Small intestine (tissue), 7 donors: ENCODE measurements around the gene C2CD2. TPM values are rescaled to one million over a fixed set of nuclear protein-coding genes. Genes with fewer than 3 reads are reported as not detected.

Experiments
- DNase-seq, 2 donors: peaks; one replicate each; pipeline versions ENCODE4 v3.0.0 to v3.0.0-alpha.2; 2013
- FAIRE-seq: peaks from 2 replicates; lab custom pipeline; 2012; peaks lifted over from hg19 to GRCh38; lab: Jason Lieb, UNC
- H3K27ac ChIP-seq, 3 donors: one replicate each; pipeline ENCODE4 v1.5.1; 2013; ENCODE audit warnings: low read length in 2 of 3, mild to moderate bottlenecking in 2 of 3, control low read depth in 1 of 3, inconsistent platforms in 1 of 3, low read depth in 1 of 3, moderate library complexity in 1 of 3
- H3K27me3 ChIP-seq, 3 donors: one replicate each; pipeline ENCODE4 v1.6.1; 2013; ENCODE audit warnings: low read length in 3 of 3, inconsistent platforms in 1 of 3; ENCODE audit not compliant: control insufficient read depth in 3 of 3, insufficient read depth in 3 of 3
- H3K36me3 ChIP-seq, 3 donors: one replicate each; pipeline ENCODE4 v1.6.1; 2013; ENCODE audit warnings: low read length in 3 of 3, inconsistent platforms in 1 of 3, low read depth in 1 of 3, mild to moderate bottlenecking in 1 of 3, moderate library complexity in 1 of 3; ENCODE audit not compliant: control insufficient read depth in 3 of 3, insufficient read depth in 2 of 3
- H3K4me1 ChIP-seq, 3 donors: one replicate each; pipeline ENCODE4 v1.6.1; 2013; ENCODE audit warnings: low read length in 2 of 3, inconsistent platforms in 1 of 3, low read depth in 1 of 3, mild to moderate bottlenecking in 1 of 3, moderate library complexity in 1 of 3; ENCODE audit not compliant: control insufficient read depth in 3 of 3, insufficient read depth in 2 of 3
- H3K4me3 ChIP-seq, 3 donors: one replicate each; pipeline ENCODE4 v1.5.1; 2013; ENCODE audit warnings: low read length in 3 of 3, control low read depth in 1 of 3, inconsistent platforms in 1 of 3, low read depth in 1 of 3, mild to moderate bottlenecking in 1 of 3, moderate library complexity in 1 of 3
- H3K9me3 ChIP-seq, 2 donors: one replicate each; pipeline ENCODE4 v1.6.1; 2013; ENCODE audit warnings: low read depth in 1 of 2, low read length in 1 of 2; ENCODE audit not compliant: control insufficient read depth in 2 of 2, insufficient read depth in 1 of 2
- WGBS, 3 donors: extraction: QIAGEN DNeasy Blood & Tissue Kit; methylation state at CpG; one replicate each; pipeline ENCODE4 v1.1.7; 2013; 5-methylcytosine and 5-hydroxymethylcytosine counted together
- polyA plus RNA-seq, 4 donors: library from polyadenylated mRNA; stranded (reverse) in 3 of 4; unstranded in 1 of 4; fragments of 200-250 nt in 3 of 4; fragments of 120-200 nt in 1 of 4; gene quantifications; one replicate each; pipeline versions ENCODE4 v1.2.1 to v1.2.3, GENCODE V29; 2013
- donor health status: healthy with polysubstance abuse.
- donor health status: control.
- donor health status: control.
- donor health status: Bipolar disorder and iron deficiency.
- donor health status: healthy.

Gene C2CD2
- polyA plus RNA-seq, 4 donors = 2.2 to 11.1 (median 6.7) TPM

GRCh38 chr21:41877901-41878830 lies 75.7 kb downstream of the C2CD2 start:
- no peak for FAIRE-seq
- DNase-seq = peak; percentile 22 to 72
- 1 to 2% (median 2%) methylated on average over 37 to 48 of the region's 48 CpGs for WGBS, 3 donors
- H3K27me3 ChIP-seq = no peaks in the 10 kb centered on the region
- H3K4me3 ChIP-seq = peak overlapping the region; percentile 90 to 96 (median 93)
- peak overlapping the region in 2 of 3 donors; percentile 56 to 61 for H3K27ac ChIP-seq
- peaks cover 0 to 19% (median 0%) of the 10 kb centered on the region in 3 donors for H3K36me3 ChIP-seq
- peaks cover 0 to 4% (median 0%) of the 10 kb centered on the region in 3 donors for H3K4me1 ChIP-seq
- no peaks in the 10 kb centered on the region for H3K9me3 ChIP-seq

DNA sequence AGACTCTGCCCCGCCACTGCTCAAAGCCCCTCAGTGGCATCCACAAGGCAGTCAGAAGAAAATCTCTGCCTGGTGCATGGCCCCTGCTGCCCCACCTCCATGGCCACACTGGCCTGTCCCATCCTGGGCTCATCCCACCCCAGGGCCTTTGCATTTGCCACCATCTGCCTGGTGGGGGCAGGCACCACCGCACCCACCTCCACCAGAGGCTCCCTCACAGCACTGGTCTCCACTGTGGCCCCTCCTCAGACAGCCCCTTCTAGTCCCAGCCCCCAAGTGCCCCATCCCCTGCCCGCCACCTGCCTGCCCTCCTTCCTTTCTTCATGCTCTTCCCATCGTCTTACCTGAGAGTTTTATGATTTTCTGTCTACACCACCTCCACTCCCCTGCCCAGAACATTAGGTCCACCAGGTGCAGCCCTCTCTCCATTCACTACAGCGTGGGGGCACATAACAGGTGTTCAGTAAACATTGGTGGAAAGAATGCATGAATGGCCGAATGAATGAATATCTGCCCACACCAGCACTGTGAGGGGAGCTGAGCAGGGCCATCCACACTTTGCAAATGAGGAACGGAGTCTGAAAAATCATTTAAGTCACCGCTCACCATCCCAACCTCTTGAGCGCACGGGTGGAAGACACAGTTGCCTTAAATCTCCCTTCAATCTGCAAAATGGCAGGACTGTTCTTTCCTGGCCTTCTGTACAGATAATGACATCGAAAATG lies 76.7 kb downstream of the C2CD2 start:
- Histone ChIP-seq H3K4me3 (no peak overlapping the region), H3K9me3 (no peaks in the 10 kb centered on the region), H3K27me3 (no peaks in the 10 kb centered on the region), H3K27ac (no peak overlapping the region), H3K4me1 (peaks cover 0 to 4% (median 0%) of the 10 kb centered on the region in 3 donors), H3K36me3 (peaks cover 0 to 23% (median 0%) of the 10 kb centered on the region in 3 donors)
- no peak for FAIRE-seq
- 87 to 90% (median 89%) methylated on average over 11 of the region's 11 CpGs for WGBS, 3 donors
- DNase-seq = no peak

DNA sequence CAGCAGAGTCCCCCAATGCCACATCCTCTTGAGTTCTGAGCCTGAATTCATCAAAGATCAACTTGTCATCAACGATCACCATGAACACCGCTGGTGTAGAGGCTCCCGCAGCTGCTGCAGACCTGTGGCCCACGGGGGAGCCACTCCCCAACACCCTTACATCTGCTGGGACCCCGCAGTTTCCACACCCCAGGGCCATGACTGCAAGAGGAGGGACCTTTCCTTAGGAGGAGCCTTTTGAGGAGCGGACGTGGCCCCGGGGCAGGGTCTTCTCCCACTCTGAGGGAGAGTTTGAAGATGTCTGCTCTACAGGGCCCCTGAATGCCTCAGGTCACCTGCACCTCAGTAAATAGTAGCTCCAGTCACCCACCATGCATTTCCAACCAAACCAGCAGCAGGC lies 77.4 kb downstream of the C2CD2 start:
- WGBS, 3 donors = 88 to 96% (median 91%) methylated on average over 8 of the region's 8 CpGs

GRCh38 chr21:41875086-41875485 lies 78.7 kb downstream of the C2CD2 start:
- FAIRE-seq = no peak
- Histone ChIP-seq H3K36me3 (peaks cover 0 to 33% (median 0%) of the 10 kb centered on the region in 3 donors), H3K4me1 (peaks cover 0 to 4% (median 0%) of the 10 kb centered on the region in 3 donors), H3K27me3 (no peaks in the 10 kb centered on the region), H3K4me3 (no peak overlapping the region), H3K9me3 (no peaks in the 10 kb centered on the region), H3K27ac (no peak overlapping the region)
- no peak for DNase-seq
- 95 to 99% (median 97%) methylated on average over 8 of the region's 8 CpGs for WGBS, 3 donors

More for the DNA sequence above, 77.4 kb downstream of the C2CD2 start:
- H3K4me1 ChIP-seq = peaks cover 0 to 4% (median 0%) of the 10 kb centered on the region in 3 donors
- H3K36me3 ChIP-seq = peaks cover 0 to 28% (median 0%) of the 10 kb centered on the region in 3 donors
- no peaks in the 10 kb centered on the region for H3K9me3 ChIP-seq
- H3K27ac ChIP-seq = no peak overlapping the region
- no peaks in the 10 kb centered on the region for H3K27me3 ChIP-seq
- no peak for DNase-seq
- FAIRE-seq = no peak
- no peak overlapping the region for H3K4me3 ChIP-seq

- H3K4me1 ChIP-seq = peaks cover 0 to 4% (median 0%) of the 10 kb centered on the region in 3 donors
- no peaks in the 10 kb centered on the region for H3K27me3 ChIP-seq
- DNase-seq = no peak
- 86 to 90% (median 87%) methylated on average over 11 of the region's 11 CpGs for WGBS, 3 donors
- H3K36me3 ChIP-seq = peaks cover 0 to 35% (median 0%) of the 10 kb centered on the region in 3 donors
- FAIRE-seq = no peak
- no peak overlapping the region for H3K4me3 ChIP-seq
- no peak overlapping the region for H3K27ac ChIP-seq
- H3K9me3 ChIP-seq = no peaks in the 10 kb centered on the region
Measured at GRCh38 chr21:41874611-41875010, 79.2 kb downstream of the C2CD2 start.

- Histone ChIP-seq H3K4me1 (peaks cover 0 to 4% (median 0%) of the 10 kb centered on the region in 3 donors), H3K27me3 (no peaks in the 10 kb centered on the region), H3K9me3 (no peaks in the 10 kb centered on the region), H3K27ac (no peak overlapping the region), H3K36me3 (peaks cover 0 to 36% (median 0%) of the 10 kb centered on the region in 3 donors), H3K4me3 (no peak overlapping the region)
- FAIRE-seq = no peak
- 89 to 97% (median 89%) methylated on average over 6 of the region's 6 CpGs for WGBS, 3 donors
- DNase-seq = no peak
Measured at GRCh38 chr21:41873426-41873825, 80.4 kb downstream of the C2CD2 start.

GRCh38 chr21:41873005-41873404 lies 80.8 kb downstream of the C2CD2 start:
- FAIRE-seq (no peak), DNase-seq (no peak)
- Histone ChIP-seq H3K27me3 (no peaks in the 10 kb centered on the region), H3K4me3 (no peak overlapping the region), H3K9me3 (no peaks in the 10 kb centered on the region), H3K27ac (no peak overlapping the region), H3K36me3 (peaks cover 0 to 36% (median 0%) of the 10 kb centered on the region in 3 donors), H3K4me1 (peaks cover 0 to 2% (median 0%) of the 10 kb centered on the region in 3 donors)
- WGBS, 3 donors = 83 to 88% (median 87%) methylated on average over 13 of the region's 13 CpGs
